ENCODE results near the gene MTHFD1.

DNA sequence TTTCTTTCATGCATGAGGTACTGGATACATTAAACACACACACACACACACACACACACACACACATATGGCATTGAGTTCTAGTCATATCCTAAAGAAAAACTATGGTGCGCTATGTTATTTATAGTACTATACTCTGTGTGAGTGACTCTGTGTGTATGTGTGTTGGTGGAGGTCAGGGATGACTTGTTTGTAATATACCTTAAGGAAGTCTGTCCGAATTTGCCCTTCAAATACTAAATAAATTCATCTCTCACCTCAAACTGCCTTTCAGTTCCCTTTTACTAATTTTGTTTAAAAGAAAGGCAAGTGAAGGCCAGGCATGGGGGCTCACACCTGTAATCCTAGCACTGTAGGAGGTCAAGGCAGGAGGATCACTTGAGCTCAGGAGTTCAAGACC is 75.0 kb downstream of the MTHFD1 start:
- TF ChIP-seq, protein P1, sequence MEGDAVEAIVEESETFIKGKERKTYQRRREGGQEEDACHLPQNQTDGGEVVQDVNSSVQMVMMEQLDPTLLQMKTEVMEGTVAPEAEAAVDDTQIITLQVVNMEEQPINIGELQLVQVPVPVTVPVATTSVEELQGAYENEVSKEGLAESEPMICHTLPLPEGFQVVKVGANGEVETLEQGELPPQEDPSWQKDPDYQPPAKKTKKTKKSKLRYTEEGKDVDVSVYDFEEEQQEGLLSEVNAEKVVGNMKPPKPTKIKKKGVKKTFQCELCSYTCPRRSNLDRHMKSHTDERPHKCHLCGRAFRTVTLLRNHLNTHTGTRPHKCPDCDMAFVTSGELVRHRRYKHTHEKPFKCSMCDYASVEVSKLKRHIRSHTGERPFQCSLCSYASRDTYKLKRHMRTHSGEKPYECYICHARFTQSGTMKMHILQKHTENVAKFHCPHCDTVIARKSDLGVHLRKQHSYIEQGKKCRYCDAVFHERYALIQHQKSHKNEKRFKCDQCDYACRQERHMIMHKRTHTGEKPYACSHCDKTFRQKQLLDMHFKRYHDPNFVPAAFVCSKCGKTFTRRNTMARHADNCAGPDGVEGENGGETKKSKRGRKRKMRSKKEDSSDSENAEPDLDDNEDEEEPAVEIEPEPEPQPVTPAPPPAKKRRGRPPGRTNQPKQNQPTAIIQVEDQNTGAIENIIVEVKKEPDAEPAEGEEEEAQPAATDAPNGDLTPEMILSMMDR (IDR thresholded peaks at IDR 0.05) = no peak
- no peak for TF ChIP-seq POLR2A (IDR thresholded peaks at IDR 0.05)

Data from testis (tissue), 2 donors.